ENCODE data around the gene RELB. TPM values are rescaled to one million over a fixed set of nuclear protein-coding genes. Genes with fewer than 3 reads are reported as not detected.

The RELB gene
- total RNA-seq: 8.4 and 8.8 TPM in 2 replicates

GRCh38 chr19:45001087-45001739 lies at the start of gene RELB:
Gene RELB, plus strand, starts transcription at chr19:45001464. Its CDS starts 116 bp downstream, at chr19:45001580.

GRCh38 chr19:44954649-44955504 lies 46.4 kb upstream of the RELB start, which contains the start of gene CLPTM1:
Gene CLPTM1, plus strand, starts transcription at chr19:44955380. Its CDS starts 16 bp downstream, at chr19:44955396.

GRCh38 chr19:45038931-45039893 lies 37.9 kb downstream of the RELB start, which contains the start of gene CLASRP:
Gene CLASRP, plus strand, starts transcription at chr19:45039045. Its CDS starts 1,168 bp downstream, at chr19:45040213.

GRCh38 chr19:45076029-45076850 lies 75.0 kb downstream of the RELB start, which contains the start of gene ZNF296:
Gene ZNF296, minus strand, starts transcription at chr19:45076478. Its CDS starts 105 bp downstream, at chr19:45076373.

GRCh38 chr19:45079063-45079910 lies 78.0 kb downstream of the RELB start, which contains the start of gene GEMIN7:
Gene GEMIN7, plus strand, starts transcription at chr19:45079260. Its CDS starts 10,855 bp downstream, at chr19:45090115.

Other genes with a start within 250 kb of the RELB start
- gene CBLC, start 223.6 kb upstream of the RELB start, total RNA-seq: 0.30 TPM in 1 of 2 replicates, not detected in the other
- 10.0 and 19.8 TPM in 2 replicates for gene BCAM, start 192.4 kb upstream of the RELB start, total RNA-seq
- 109 and 121 TPM in 2 replicates for gene NECTIN2, start 155.2 kb upstream of the RELB start, total RNA-seq
- gene TOMM40, start 110.2 kb upstream of the RELB start, total RNA-seq: 66.6 and 69.3 TPM in 2 replicates
- 0.97 and 3.3 TPM in 2 replicates for gene APOE, start 95.7 kb upstream of the RELB start, total RNA-seq
- 0.91 and 4.5 TPM in 2 replicates for gene APOC1, start 86.9 kb upstream of the RELB start, total RNA-seq
- not detected in 2 replicates for gene APOC4, start 59.2 kb upstream of the RELB start, total RNA-seq
- not detected in 2 replicates for gene APOC2, start 55.4 kb upstream of the RELB start, total RNA-seq
- gene CLPTM1, start 46.1 kb upstream of the RELB start, total RNA-seq: 20.4 and 33.8 TPM in 2 replicates
- gene CLASRP, start 37.6 kb downstream of the RELB start, total RNA-seq: 9.1 and 14.6 TPM in 2 replicates
- under 0.01 TPM in 1 of 2 replicates, not detected in the other for gene ZNF296, start 75.0 kb downstream of the RELB start, total RNA-seq
- gene GEMIN7, start 77.8 kb downstream of the RELB start, total RNA-seq: 30.5 and 33.5 TPM in 2 replicates
- 23.1 and 26.6 TPM in 2 replicates for gene PPP1R37, start 91.7 kb downstream of the RELB start, total RNA-seq
- gene NKPD1, start 159.5 kb downstream of the RELB start, total RNA-seq: 0.30 and 0.32 TPM in 2 replicates
- 9.6 and 15.9 TPM in 2 replicates for gene TRAPPC6A, start 176.8 kb downstream of the RELB start, total RNA-seq
- gene BLOC1S3, start 177.3 kb downstream of the RELB start, total RNA-seq: 3.6 and 7.8 TPM in 2 replicates
- gene EXOC3L2, start 243.9 kb downstream of the RELB start, total RNA-seq: 1.1 and 4.2 TPM in 2 replicates
- 7.8 and 7.9 TPM in 2 replicates for gene MARK4, start 249.8 kb downstream of the RELB start, total RNA-seq